ENCODE results near the gene WNT10A. TPM values are rescaled to one million over a fixed set of nuclear protein-coding genes. Genes with fewer than 3 reads are reported as not detected.

The WNT10A gene
- total RNA-seq, 1 donor from 2014 or later = not detected

DNA sequence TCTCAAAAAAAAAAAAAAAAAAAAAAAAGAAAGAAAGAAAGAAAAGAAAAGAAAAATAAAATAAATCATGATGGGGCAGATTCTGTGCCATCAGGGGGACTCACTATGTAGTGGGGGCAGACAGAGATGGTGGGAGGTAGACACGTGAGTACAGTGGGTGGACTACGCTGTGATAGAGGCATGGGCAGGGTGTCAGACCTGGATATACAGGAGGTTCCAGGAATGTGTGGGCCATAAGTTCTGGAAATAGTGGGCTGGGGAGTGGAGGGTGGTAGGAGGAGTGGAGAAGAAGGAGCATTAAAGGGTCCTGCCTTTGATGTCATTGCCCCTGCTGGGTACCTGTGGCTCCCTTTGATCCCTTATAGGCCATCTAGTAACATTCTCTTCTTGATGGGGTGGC, 29.9 kb upstream of the WNT10A start:
- Histone ChIP-seq H3K4me2 (no peak overlapping the region), H3K27me3 (peaks cover 54% of the 10 kb centered on the region), H3K36me3 (no peaks in the 10 kb centered on the region), H4K20me1 (ENCODE audit: low read depth) (no peaks in the 10 kb centered on the region), H3K79me2 (ENCODE audit: low read depth) (no peaks in the 10 kb centered on the region), H3K9ac (no peak overlapping the region), H3K4me1 (peaks cover 8% of the 10 kb centered on the region), H3F3A (ENCODE audit: low read depth) (peaks cover 14% of the 10 kb centered on the region), H3K27ac (no peak overlapping the region), H2AFZ (replicated peaks) (no peak overlapping the region), H3K9me3 (ENCODE audit: low read depth) (no peaks in the 10 kb centered on the region), H3K4me3 (no peak overlapping the region)
- H3K9me3 Mint-ChIP-seq = peaks cover 8% of the 10 kb centered on the region
- H3K27ac Mint-ChIP-seq = no peak overlapping the region
- H3K27me3 Mint-ChIP-seq (ENCODE audit: insufficient read depth, low read depth) = peaks cover 39% of the 10 kb centered on the region
- no peak for DNase-seq (ENCODE audit: low spot score)
- H3K4me3 Mint-ChIP-seq = no peak overlapping the region
- TF ChIP-seq EZH2 (IDR thresholded peaks at IDR 0.05) (no peak), EZH2phosphoT487 (IDR thresholded peaks at IDR 0.05) (no peak)
- TF ChIP-seq, protein P1, sequence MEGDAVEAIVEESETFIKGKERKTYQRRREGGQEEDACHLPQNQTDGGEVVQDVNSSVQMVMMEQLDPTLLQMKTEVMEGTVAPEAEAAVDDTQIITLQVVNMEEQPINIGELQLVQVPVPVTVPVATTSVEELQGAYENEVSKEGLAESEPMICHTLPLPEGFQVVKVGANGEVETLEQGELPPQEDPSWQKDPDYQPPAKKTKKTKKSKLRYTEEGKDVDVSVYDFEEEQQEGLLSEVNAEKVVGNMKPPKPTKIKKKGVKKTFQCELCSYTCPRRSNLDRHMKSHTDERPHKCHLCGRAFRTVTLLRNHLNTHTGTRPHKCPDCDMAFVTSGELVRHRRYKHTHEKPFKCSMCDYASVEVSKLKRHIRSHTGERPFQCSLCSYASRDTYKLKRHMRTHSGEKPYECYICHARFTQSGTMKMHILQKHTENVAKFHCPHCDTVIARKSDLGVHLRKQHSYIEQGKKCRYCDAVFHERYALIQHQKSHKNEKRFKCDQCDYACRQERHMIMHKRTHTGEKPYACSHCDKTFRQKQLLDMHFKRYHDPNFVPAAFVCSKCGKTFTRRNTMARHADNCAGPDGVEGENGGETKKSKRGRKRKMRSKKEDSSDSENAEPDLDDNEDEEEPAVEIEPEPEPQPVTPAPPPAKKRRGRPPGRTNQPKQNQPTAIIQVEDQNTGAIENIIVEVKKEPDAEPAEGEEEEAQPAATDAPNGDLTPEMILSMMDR (IDR thresholded peaks at IDR 0.05) = no peak
- H3K4me1 Mint-ChIP-seq = no peaks in the 10 kb centered on the region
- H3K36me3 Mint-ChIP-seq = peaks cover 3% of the 10 kb centered on the region

DNA sequence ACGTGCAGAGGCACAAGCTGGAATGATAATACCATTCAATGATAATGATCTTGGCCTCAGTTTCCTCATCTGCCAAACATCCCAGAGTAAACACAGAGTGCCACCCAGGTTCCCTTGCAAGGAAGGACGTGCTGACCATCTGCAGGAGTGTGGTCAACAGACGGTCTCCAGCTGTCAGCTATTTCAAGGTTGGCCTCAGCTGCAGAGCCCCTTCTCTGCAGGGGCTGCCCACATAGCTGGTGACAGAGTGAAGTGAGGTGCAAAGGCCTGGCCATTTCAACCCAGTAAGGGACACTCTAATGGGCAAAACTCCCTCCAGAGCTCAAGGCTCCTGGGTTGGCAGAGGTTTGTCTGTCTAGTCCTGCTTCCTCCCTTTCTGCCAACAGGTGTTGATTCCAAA, 29.4 kb upstream of the WNT10A start:
- H3K27me3 ChIP-seq = peaks cover 58% of the 10 kb centered on the region
- H3K9me3 Mint-ChIP-seq = peaks cover 8% of the 10 kb centered on the region

DNA sequence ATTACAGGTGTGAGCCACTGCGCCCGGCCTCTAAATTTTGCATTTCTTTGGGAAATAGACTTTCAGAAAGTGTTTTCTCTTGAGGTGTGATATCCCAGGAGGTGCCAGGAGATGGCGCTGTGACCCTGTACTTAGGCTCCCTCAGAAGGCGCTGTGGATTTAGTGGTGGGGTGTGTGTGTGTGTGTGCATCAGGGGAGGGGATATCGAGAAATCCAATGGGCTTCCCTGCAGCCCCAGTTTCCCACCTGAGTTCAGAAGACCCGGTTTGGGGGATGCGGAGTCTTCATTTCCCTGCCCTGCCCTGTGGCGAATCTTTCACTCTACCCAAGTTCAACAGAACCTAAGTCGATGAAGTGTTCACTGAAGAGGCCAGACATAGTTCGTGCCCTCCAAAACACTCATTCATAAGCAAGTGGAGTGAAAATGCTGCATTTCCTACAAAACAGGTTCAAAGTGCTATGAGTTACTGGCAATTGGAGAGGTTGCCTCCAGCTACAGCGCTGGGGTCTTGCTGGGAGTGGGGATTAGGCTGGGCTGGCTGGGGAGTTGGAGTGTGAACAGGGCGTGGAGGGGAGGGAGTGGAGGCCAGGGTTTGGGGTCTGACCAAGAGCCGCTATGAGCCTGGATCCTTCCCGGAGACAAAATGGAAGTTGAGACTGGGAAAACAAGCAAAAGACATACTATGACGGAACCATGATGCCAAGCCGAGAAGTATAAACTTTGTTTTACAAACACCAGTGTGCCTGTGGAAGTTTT, 27.6 kb upstream of the WNT10A start:
- DNase-seq (ENCODE audit: low spot score) = peak; percentile 85
- Histone ChIP-seq H2AFZ (replicated peaks) (peak overlapping the region; percentile 18), H3K9me3 (ENCODE audit: low read depth) (no peaks in the 10 kb centered on the region), H3F3A (ENCODE audit: low read depth) (peaks cover 14% of the 10 kb centered on the region), H3K4me1 (peaks cover 8% of the 10 kb centered on the region), H3K36me3 (no peaks in the 10 kb centered on the region), H4K20me1 (ENCODE audit: low read depth) (peaks cover 4% of the 10 kb centered on the region), H3K9ac (no peak overlapping the region), H3K79me2 (ENCODE audit: low read depth) (no peaks in the 10 kb centered on the region), H3K4me2 (peak overlapping the region; percentile 28), H3K27me3 (peaks cover 76% of the 10 kb centered on the region), H3K27ac (no peak overlapping the region), H3K4me3 (no peak overlapping the region)
- Mint-ChIP-seq H3K36me3 (no peaks in the 10 kb centered on the region), H3K27ac (no peak overlapping the region), H3K4me1 (no peaks in the 10 kb centered on the region), H3K4me3 (no peak overlapping the region), H3K27me3 (ENCODE audit: insufficient read depth, low read depth) (peaks cover 54% of the 10 kb centered on the region), H3K9me3 (no peaks in the 10 kb centered on the region)
- TF ChIP-seq EZH2phosphoT487 (IDR thresholded peaks at IDR 0.05) (peak; percentile 33), EZH2 (IDR thresholded peaks at IDR 0.05) (no peak)
- TF ChIP-seq, protein P1 (IDR thresholded peaks at IDR 0.05) = peak; percentile 94

More for the DNA sequence above, 29.4 kb upstream of the WNT10A start:
- Mint-ChIP-seq H3K27me3 (ENCODE audit: insufficient read depth, low read depth) (peaks cover 44% of the 10 kb centered on the region), H3K4me3 (no peak overlapping the region), H3K36me3 (peaks cover 3% of the 10 kb centered on the region), H3K27ac (no peak overlapping the region), H3K4me1 (no peaks in the 10 kb centered on the region)
- TF ChIP-seq, protein P1 (IDR thresholded peaks at IDR 0.05) = no peak
- no peak for TF ChIP-seq EZH2 (IDR thresholded peaks at IDR 0.05)
- no peak for TF ChIP-seq EZH2phosphoT487 (IDR thresholded peaks at IDR 0.05)
- no peak overlapping the region for H3K27ac ChIP-seq
- peaks cover 14% of the 10 kb centered on the region for H3F3A ChIP-seq (ENCODE audit: low read depth)
- H3K4me3 ChIP-seq = no peak overlapping the region
- H3K79me2 ChIP-seq (ENCODE audit: low read depth) = no peaks in the 10 kb centered on the region
- no peak for DNase-seq (ENCODE audit: low spot score)
- no peak overlapping the region for H3K9ac ChIP-seq
- no peak overlapping the region for H2AFZ ChIP-seq (replicated peaks)
- H3K36me3 ChIP-seq = no peaks in the 10 kb centered on the region
- peaks cover 8% of the 10 kb centered on the region for H3K4me1 ChIP-seq
- no peaks in the 10 kb centered on the region for H3K9me3 ChIP-seq (ENCODE audit: low read depth)
- H3K4me2 ChIP-seq = no peak overlapping the region
- no peaks in the 10 kb centered on the region for H4K20me1 ChIP-seq (ENCODE audit: low read depth)
